ENCODE data around the gene SLC25A45.

DNA sequence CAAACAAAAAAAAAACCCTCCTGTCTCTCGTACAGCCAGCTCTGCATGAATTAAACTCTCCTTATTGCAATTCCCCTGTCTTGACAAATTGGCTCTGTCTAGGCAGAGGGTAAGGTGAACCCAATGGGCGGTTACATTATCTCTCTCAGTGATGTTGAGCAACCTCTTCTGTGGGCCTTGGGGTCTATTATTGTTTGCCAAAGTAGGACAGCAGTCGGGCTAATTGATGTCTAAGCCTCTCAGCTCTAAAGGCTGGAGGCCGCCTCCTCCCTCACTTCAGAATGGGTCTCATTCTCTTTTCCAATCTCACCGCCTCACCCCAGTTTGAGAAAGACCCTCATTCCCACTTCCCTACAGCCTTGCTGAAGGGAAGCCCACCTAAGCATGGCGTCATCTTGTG lies 1.3 kb upstream of the SLC25A45 start:
- TF ChIP-seq, protein P1, sequence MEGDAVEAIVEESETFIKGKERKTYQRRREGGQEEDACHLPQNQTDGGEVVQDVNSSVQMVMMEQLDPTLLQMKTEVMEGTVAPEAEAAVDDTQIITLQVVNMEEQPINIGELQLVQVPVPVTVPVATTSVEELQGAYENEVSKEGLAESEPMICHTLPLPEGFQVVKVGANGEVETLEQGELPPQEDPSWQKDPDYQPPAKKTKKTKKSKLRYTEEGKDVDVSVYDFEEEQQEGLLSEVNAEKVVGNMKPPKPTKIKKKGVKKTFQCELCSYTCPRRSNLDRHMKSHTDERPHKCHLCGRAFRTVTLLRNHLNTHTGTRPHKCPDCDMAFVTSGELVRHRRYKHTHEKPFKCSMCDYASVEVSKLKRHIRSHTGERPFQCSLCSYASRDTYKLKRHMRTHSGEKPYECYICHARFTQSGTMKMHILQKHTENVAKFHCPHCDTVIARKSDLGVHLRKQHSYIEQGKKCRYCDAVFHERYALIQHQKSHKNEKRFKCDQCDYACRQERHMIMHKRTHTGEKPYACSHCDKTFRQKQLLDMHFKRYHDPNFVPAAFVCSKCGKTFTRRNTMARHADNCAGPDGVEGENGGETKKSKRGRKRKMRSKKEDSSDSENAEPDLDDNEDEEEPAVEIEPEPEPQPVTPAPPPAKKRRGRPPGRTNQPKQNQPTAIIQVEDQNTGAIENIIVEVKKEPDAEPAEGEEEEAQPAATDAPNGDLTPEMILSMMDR (IDR thresholded peaks at IDR 0.05), result no peak
- TF ChIP-seq EP300 (IDR thresholded peaks at IDR 0.05) (no peak), POLR2A (IDR thresholded peaks at IDR 0.05; ENCODE audit: low read depth) (no peak)
